H1 (cell line): ENCODE measurements around the gene HIVEP3.

ENCODE experiments used
- ATF3 ChIP-seq: IDR thresholded peaks from 2 replicates; pipeline ENCODE4 v1.6.1; 2011; ENCODE audit warnings: low read depth, mild to moderate bottlenecking, low read length; ENCODE audit not compliant: insufficient read depth
- EGR1 ChIP-seq: IDR thresholded peaks from 2 replicates; pipeline ENCODE4 v1.6.1; 2011; ENCODE audit warnings: low read depth, low read length, borderline replicate concordance
- EP300 ChIP-seq, 2 experiments: IDR thresholded peaks; 1 replicate in 1 of 2; 2 replicates in 1 of 2; pipeline ENCODE4 v1.6.1; 2011 to 2012; ENCODE audit warnings: low read depth in 2 of 2, low read length in 2 of 2, mild to moderate bottlenecking in 2 of 2, borderline replicate concordance in 1 of 2, inconsistent platforms in 1 of 2, moderate library complexity in 1 of 2
- EZH2 ChIP-seq: fragments of 200-600 bp; sonication (generic); IDR thresholded peaks from 2 replicates; pipeline ENCODE4 v1.7.1; 2012; ENCODE audit warnings: low read depth, mild to moderate bottlenecking, moderate library complexity, low read length, inconsistent platforms; ENCODE audit not compliant: severe bottlenecking
- GABPA ChIP-seq: IDR thresholded peaks from 2 replicates; pipeline ENCODE4 v1.6.1; 2011; ENCODE audit warnings: mild to moderate bottlenecking, low read length, moderate library complexity, borderline replicate concordance; ENCODE audit not compliant: insufficient read depth
- MAX ChIP-seq: IDR thresholded peaks from 2 replicates; pipeline ENCODE4 v1.6.1; 2012; ENCODE audit warnings: inconsistent platforms
- POLR2A ChIP-seq, 2 experiments: IDR thresholded peaks; 1 replicate in 1 of 2; 2 replicates in 1 of 2; pipeline ENCODE4 v1.6.1; 2011; ENCODE audit warnings: low read depth in 2 of 2, low read length in 2 of 2, mild to moderate bottlenecking in 2 of 2; ENCODE audit errors: control extremely low read depth in 1 of 2
- RAD21 ChIP-seq, 2 experiments: IDR thresholded peaks in 1 of 2; conservative IDR thresholded peaks in 1 of 2; 2 replicates each; pipeline ENCODE4 v1.6.1; 2011; ENCODE audit warnings: low read depth in 2 of 2, low read length in 2 of 2, improper control_type of control experiment in 1 of 2, inconsistent platforms in 1 of 2, mild to moderate bottlenecking in 1 of 2, moderate library complexity in 1 of 2
- YY1 ChIP-seq: IDR thresholded peaks from 2 replicates; pipeline ENCODE4 v1.6.1; 2011; ENCODE audit warnings: low read depth, mild to moderate bottlenecking, low read length
- TF ChIP-seq, protein P1 (sequence below), 3 experiments: IDR thresholded peaks; 1 replicate in 2 of 3; 2 replicates in 1 of 3; pipeline versions ENCODE4 v1.5.1 to v1.6.1; 2011; ENCODE audit warnings: low read length in 3 of 3, mild to moderate bottlenecking in 3 of 3, inconsistent platforms in 2 of 3, low read depth in 1 of 3, moderate library complexity in 1 of 3; ENCODE audit not compliant: insufficient read depth in 1 of 3; ENCODE audit errors: control extremely low read depth in 1 of 3

DNA sequence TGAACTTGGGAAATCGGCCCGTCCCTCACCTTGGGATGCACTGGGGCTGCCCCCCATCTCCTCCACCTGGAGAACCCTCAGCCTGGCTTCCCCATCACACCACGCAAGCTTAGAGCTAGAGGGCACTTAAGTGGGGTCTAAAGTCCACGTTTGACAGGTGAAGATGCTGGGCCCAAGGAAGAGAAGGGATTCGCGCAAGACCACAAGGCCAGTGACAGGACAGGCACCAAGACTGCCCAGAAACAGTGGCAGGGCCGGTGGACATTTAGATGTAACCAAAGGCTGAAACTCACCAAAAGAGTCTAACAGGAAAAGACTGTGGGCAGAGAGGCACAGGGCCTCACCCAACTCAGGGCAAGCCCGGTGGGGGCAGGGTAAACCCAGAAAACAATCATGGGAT, 303.4 kb downstream of the HIVEP3 start:
- TF ChIP-seq, protein P1, sequence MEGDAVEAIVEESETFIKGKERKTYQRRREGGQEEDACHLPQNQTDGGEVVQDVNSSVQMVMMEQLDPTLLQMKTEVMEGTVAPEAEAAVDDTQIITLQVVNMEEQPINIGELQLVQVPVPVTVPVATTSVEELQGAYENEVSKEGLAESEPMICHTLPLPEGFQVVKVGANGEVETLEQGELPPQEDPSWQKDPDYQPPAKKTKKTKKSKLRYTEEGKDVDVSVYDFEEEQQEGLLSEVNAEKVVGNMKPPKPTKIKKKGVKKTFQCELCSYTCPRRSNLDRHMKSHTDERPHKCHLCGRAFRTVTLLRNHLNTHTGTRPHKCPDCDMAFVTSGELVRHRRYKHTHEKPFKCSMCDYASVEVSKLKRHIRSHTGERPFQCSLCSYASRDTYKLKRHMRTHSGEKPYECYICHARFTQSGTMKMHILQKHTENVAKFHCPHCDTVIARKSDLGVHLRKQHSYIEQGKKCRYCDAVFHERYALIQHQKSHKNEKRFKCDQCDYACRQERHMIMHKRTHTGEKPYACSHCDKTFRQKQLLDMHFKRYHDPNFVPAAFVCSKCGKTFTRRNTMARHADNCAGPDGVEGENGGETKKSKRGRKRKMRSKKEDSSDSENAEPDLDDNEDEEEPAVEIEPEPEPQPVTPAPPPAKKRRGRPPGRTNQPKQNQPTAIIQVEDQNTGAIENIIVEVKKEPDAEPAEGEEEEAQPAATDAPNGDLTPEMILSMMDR (IDR thresholded peaks at IDR 0.05; ENCODE audit: control extremely low read depth in 1 of 3, insufficient read depth in 1 of 3, low read depth in 1 of 3, low read length in 3 of 3), result no peak
- TF ChIP-seq YY1 (no peak), RAD21 (IDR thresholded peaks at IDR 0.05 in 1 of 2, conservative IDR thresholded peaks at IDR 0.05 in 1 of 2; ENCODE audit: low read depth in 2 of 2, low read length in 2 of 2) (no peak), EP300 (IDR thresholded peaks at IDR 0.05; ENCODE audit: borderline replicate concordance in 1 of 2, low read depth in 2 of 2, low read length in 2 of 2) (no peak), EZH2 (no peak), ATF3 (no peak), GABPA (no peak), POLR2A (IDR thresholded peaks at IDR 0.05; ENCODE audit: control extremely low read depth in 1 of 2, low read depth in 2 of 2, low read length in 2 of 2) (no peak), EGR1 (no peak), MAX (no peak)
